HepG2 (cell line): ENCODE measurements around the gene NT5C2. TPM values are rescaled to one million over a fixed set of nuclear protein-coding genes. Genes with fewer than 3 reads are reported as not detected.
"Not testable (repeated sequence)": the region's sequence is repeated elsewhere in the genome, so short reads cannot be mapped to it uniquely, and the experiment has no call there.

ENCODE experiments used
- ATAC-seq: fragments of 200-7000 bp; cut with Tn5 transposase; 3 replicates; pipeline ENCODE4 v1.9.1; 2020; ENCODE audit warnings: mild to moderate bottlenecking, moderate library complexity
- BruUV-seq: library from RNA; stranded (reverse); fragments of 400-500 nt; replicated peaks from 2 replicates; lab custom pipeline; 2021; lab: Mats Ljungman, UMichigan
- CTCF ChIA-PET: fragments of 300-600 bp; formaldehyde crosslinking; extraction: SDS; loops from one replicate; lab custom pipeline; 2021; ENCODE audit warnings: low total read pairs, inconsistent platforms, low intra/inter-chr PET ratio; lab: Yijun Ruan, JAX
- POLR2A ChIA-PET: fragments of 350-600 bp; sonication (Branson Sonifier 250); formaldehyde crosslinking; loops from one replicate; lab custom pipeline; 2020; ENCODE audit warnings: antibody characterized with exemption, inconsistent platforms; lab: Yijun Ruan, JAX
- DNase-seq: peaks from one replicate; pipeline ENCODE4 v3.0.0-alpha.2; 2015; ENCODE audit warnings: low spot score
- FAIRE-seq: peaks from 3 replicates; lab custom pipeline; 2011; peaks lifted over from hg19 to GRCh38; lab: Jason Lieb, UNC
- H2AFZ ChIP-seq: one replicate; pipeline ENCODE4 v1.6.1; 2011; ENCODE audit warnings: low read length, inconsistent platforms
- H3K27ac ChIP-seq: fragments of 300-600 bp; 3 replicates; pipeline ENCODE4 v1.8.0; 2011; ENCODE audit warnings: mixed run types, mild to moderate bottlenecking, mixed read lengths, low read length, inconsistent platforms; ENCODE audit not compliant: insufficient read depth; ENCODE audit errors: extremely low read length
- H3K27me3 ChIP-seq, 2 experiments: fragments of 200-600 bp in 1 of 2; 2 replicates in 1 of 2; 3 replicates in 1 of 2; pipeline versions ENCODE4 v1.6.0 to v1.8.0; 2011; ENCODE audit warnings: low read length in 2 of 2, mild to moderate bottlenecking in 2 of 2, moderate library complexity in 2 of 2, inconsistent platforms in 1 of 2; ENCODE audit not compliant: insufficient read depth in 2 of 2, control insufficient read depth in 1 of 2
- H3K36me3 ChIP-seq, 2 experiments: fragments of 200-600 bp in 1 of 2; replicated peaks in 1 of 2; 2 replicates in 1 of 2; 3 replicates in 1 of 2; pipeline versions ENCODE4 v1.5.1 to v1.8.0; 2011; ENCODE audit warnings: low read length in 2 of 2, inconsistent platforms in 1 of 2; ENCODE audit not compliant: insufficient read depth in 2 of 2, control insufficient read depth in 1 of 2
- H3K4me1 ChIP-seq: 2 replicates; pipeline ENCODE4 v1.5.1; 2012; ENCODE audit warnings: low read length, inconsistent platforms; ENCODE audit not compliant: insufficient read depth
- H3K4me2 ChIP-seq: 2 replicates; pipeline ENCODE4 v1.6.0; 2011; ENCODE audit warnings: low read depth, low read length, inconsistent platforms
- H3K4me3 ChIP-seq, 3 experiments: fragments of 200-600 bp in 1 of 3; sonication (generic), shearing (Covaris generic) in 1 of 3; replicated peaks in 1 of 3; 2 replicates each; pipeline ENCODE4 v1.5.1; 2011 to 2016; ENCODE audit warnings: low read length in 3 of 3, inconsistent platforms in 2 of 3, low read depth in 2 of 3, mild to moderate bottlenecking in 2 of 3, control low read depth in 1 of 3, mixed read lengths in 1 of 3; ENCODE audit not compliant: insufficient read depth in 1 of 3
- H3K79me2 ChIP-seq: one replicate; pipeline ENCODE4 v1.6.1; 2011; ENCODE audit warnings: low read length, inconsistent platforms; ENCODE audit not compliant: insufficient read depth
- H3K9ac ChIP-seq: 2 replicates; pipeline ENCODE4 v1.6.0; 2011; ENCODE audit warnings: mild to moderate bottlenecking, low read depth, low read length, inconsistent platforms; ENCODE audit not compliant: insufficient read depth
- H3K9me3 ChIP-seq: 2 replicates; pipeline ENCODE4 v1.5.1; 2012; ENCODE audit warnings: mild to moderate bottlenecking, low read length
- H4K20me1 ChIP-seq: 2 replicates; pipeline ENCODE4 v1.6.0; 2011; ENCODE audit warnings: inconsistent platforms, mild to moderate bottlenecking, low read length, moderate library complexity; ENCODE audit not compliant: insufficient read depth
- RBFOX2 ChIP-seq: fragments of 200-400 bp; formaldehyde crosslinking; IDR thresholded peaks from 2 replicates; pipeline ENCODE4 v1.6.1; 2017; ENCODE audit warnings: low read depth, mild to moderate bottlenecking, low read length
- ZBTB7B ChIP-seq: sonication (generic); formaldehyde crosslinking; IDR thresholded peaks from 2 replicates; pipeline ENCODE4 v1.4.0; 2020; ENCODE audit warnings: missing genetic modification reagents
- ZNF282 ChIP-seq: fragments of 450-650 bp; IDR thresholded peaks from 2 replicates; pipeline ENCODE4 v1.6.1; 2018; ENCODE audit not compliant: partially characterized antibody
- ZNF30 ChIP-seq: sonication (generic); formaldehyde crosslinking; IDR thresholded peaks from 2 replicates; pipeline ENCODE4 v1.5.0; 2020; ENCODE audit warnings: mild to moderate bottlenecking, missing genetic modification reagents
- ZNF547 ChIP-seq: sonication (generic); formaldehyde crosslinking; IDR thresholded peaks from 2 replicates; pipeline ENCODE4 v1.5.1; 2020; ENCODE audit warnings: mild to moderate bottlenecking, missing genetic modification reagents
- ZNF550 ChIP-seq: sonication (generic); formaldehyde crosslinking; IDR thresholded peaks from 2 replicates; pipeline ENCODE4 v1.4.0; 2020; ENCODE audit warnings: mild to moderate bottlenecking, missing genetic modification reagents, borderline replicate concordance
- ZNF687 ChIP-seq: sonication (generic); formaldehyde crosslinking; IDR thresholded peaks from 2 replicates; pipeline ENCODE4 v1.5.1; 2020; ENCODE audit warnings: mild to moderate bottlenecking, missing genetic modification reagents, moderate library complexity
- ZSCAN25 ChIP-seq: sonication (generic); formaldehyde crosslinking; IDR thresholded peaks from 2 replicates; pipeline ENCODE4 v1.8.0; 2022; ENCODE audit warnings: mild to moderate bottlenecking, missing genetic modification reagents
- WGBS: methylation state at CpG from one replicate; pipeline ENCODE4 v1.1.6; 2017; ENCODE audit warnings: low lambda C conversion rate; 5-methylcytosine and 5-hydroxymethylcytosine counted together
- in situ Hi-C: cut with HindIII; loops from 2 replicates; pipeline ENCODE4 v1.10.0; 2017; ENCODE audit warnings: low pct_unique_long_range_greater_than_20kb; ENCODE audit not compliant: extremely low pct_ligation_motif_present
- intact Hi-C: fragments of 100-400 bp; cut with micrococcal nuclease; formaldehyde crosslinking; loops from one replicate; pipeline ENCODE4 v1.10.0; 2022; ENCODE audit not compliant: unreplicated experiment
- polyA plus RNA-seq, 8 experiments: library from polyadenylated mRNA; depleted of rRNA in 3 of 8; stranded (reverse) in 7 of 8; unstranded in 1 of 8; fragments of >200 nt; fragmentation: Illumina TruSeq in 4 of 8; extraction: Trizol in 4 of 8; gene quantifications; 2 replicates each; pipeline versions ENCODE4 v1.2.1 to v1.2.3, GENCODE V29; 2011 to 2016; ENCODE audit warnings: low read depth in 4 of 8, missing spikeins in 1 of 8, mixed read lengths in 1 of 8; ENCODE audit not compliant: insufficient read depth in 1 of 8
- total RNA-seq, 5 experiments: library from RNA; depleted of rRNA; stranded (reverse); fragments of >200 nt; fragmentation: Illumina TruSeq; extraction: Trizol; gene quantifications; 2 replicates each; pipeline ENCODE4 v1.2.3, GENCODE V29; 2016; ENCODE audit warnings: low read depth in 1 of 5
- TF ChIP-seq, protein P1 (sequence below): conservative IDR thresholded peaks from 2 replicates; pipeline ENCODE4 v1.6.1; 2018; ENCODE audit warnings: missing genetic modification reagents
- TF ChIP-seq, protein P2 (sequence below): sonication (generic); formaldehyde crosslinking; IDR thresholded peaks from 2 replicates; pipeline ENCODE4 v1.9.0; 2021; ENCODE audit warnings: missing genetic modification reagents, mild to moderate bottlenecking, borderline replicate concordance

NT5C2 gene
- total and polyA plus RNA-seq, 2 of the 13 experiments (the other 11 are each of a cell fraction or from before 2014, with no cell fraction given): 40.6 to 55.2 TPM

DNA sequence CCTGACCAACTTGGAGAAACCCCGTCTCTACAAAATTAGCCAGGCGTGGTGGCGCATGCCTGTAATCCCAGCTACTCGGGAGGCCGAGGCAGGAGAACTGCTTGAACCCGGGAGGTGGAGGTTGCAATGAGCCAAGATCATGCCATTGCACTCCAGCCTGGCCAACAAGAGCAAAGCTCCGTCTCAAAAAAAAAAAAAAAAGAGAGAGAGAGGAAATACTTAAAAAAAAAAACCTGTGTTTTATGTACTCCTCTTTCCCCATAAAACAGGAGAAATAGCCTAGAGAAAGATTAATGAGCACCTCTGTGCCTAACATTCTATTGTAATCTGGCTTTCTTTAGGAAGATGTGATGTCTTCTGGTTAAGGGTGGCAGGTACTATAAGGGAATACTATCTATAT, 1.9 kb downstream of the NT5C2 start:
- WGBS: 78% methylated on average over 7 of the region's 7 CpGs
- H3K27me3 ChIP-seq, FAIRE-seq, DNase-seq, in situ Hi-C loops, H3K27ac ChIP-seq, intact Hi-C loops, H2AFZ ChIP-seq, BruUV-seq, ATAC-seq, H3K36me3 ChIP-seq, H4K20me1 ChIP-seq, CTCF ChIA-PET, H3K9me3 ChIP-seq: not testable (repeated sequence)
- POLR2A ChIA-PET: interaction anchor here (1.8 to 4.5 kb wide), 5 partner anchors 13 to 50 kb away, joined by 8 to 65 read pairs (median 14); no protein-coding TSS in a partner anchor
- Histone ChIP-seq H3K4me2 (peak overlapping the region; percentile 74), H3K9ac (0 out of 2 replicates have a peak overlapping the region, but pooled peaks have one; percentile 98), H3K4me3 (peak overlapping the region; percentile 82 to 98 (median 85)), H3K79me2 (peaks cover 63% of the 10 kb centered on the region), H3K4me1 (peaks cover 68% of the 10 kb centered on the region)
- peak; percentile 14; the same call in 1 of the 2 replicates for TF ChIP-seq ZNF687

GRCh38 chr10:103188853-103189252, 4.2 kb downstream of the NT5C2 start:
- H3K27me3 ChIP-seq: no peaks in the 10 kb centered on the region; a peak in 1 of 5 replicates
- DNase-seq: no peak
- POLR2A ChIA-PET: interaction anchor here (0.8 to 1.5 kb wide), 2 partner anchors 27 to 65 kb away, joined by 4 read pairs; no protein-coding TSS in a partner anchor
- H4K20me1 ChIP-seq: peaks cover 18% of the 10 kb centered on the region
- H3K27ac ChIP-seq: no peak overlapping the region
- peaks cover 86% of the 10 kb centered on the region for H3K79me2 ChIP-seq
- in situ Hi-C loops: no loop called here
- H3K9ac ChIP-seq: no peak overlapping the region
- H3K9me3 ChIP-seq: no peaks in the 10 kb centered on the region
- intact Hi-C loops: no loop called here
- peaks cover 0 to 5% of the 10 kb centered on the region in 2 experiments; a peak in 1 of 5 replicates for H3K36me3 ChIP-seq
- ATAC-seq: no peak
- TF ChIP-seq, protein P1, sequence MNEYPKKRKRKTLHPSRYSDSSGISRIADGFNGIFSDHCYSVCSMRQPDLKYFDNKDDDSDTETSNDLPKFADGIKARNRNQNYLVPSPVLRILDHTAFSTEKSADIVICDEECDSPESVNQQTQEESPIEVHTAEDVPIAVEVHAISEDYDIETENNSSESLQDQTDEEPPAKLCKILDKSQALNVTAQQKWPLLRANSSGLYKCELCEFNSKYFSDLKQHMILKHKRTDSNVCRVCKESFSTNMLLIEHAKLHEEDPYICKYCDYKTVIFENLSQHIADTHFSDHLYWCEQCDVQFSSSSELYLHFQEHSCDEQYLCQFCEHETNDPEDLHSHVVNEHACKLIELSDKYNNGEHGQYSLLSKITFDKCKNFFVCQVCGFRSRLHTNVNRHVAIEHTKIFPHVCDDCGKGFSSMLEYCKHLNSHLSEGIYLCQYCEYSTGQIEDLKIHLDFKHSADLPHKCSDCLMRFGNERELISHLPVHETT (CRISPR knock-in tag): no peak
- TF ChIP-seq ZBTB7B (CRISPR knock-in tag) (no peak), ZNF547 (CRISPR knock-in tag) (no peak), ZSCAN25 (CRISPR knock-in tag) (no peak), RBFOX2 (no peak), ZNF30 (CRISPR knock-in tag) (no peak), ZNF282 (no peak), ZNF550 (CRISPR knock-in tag) (no peak)
- TF ChIP-seq, protein P2, sequence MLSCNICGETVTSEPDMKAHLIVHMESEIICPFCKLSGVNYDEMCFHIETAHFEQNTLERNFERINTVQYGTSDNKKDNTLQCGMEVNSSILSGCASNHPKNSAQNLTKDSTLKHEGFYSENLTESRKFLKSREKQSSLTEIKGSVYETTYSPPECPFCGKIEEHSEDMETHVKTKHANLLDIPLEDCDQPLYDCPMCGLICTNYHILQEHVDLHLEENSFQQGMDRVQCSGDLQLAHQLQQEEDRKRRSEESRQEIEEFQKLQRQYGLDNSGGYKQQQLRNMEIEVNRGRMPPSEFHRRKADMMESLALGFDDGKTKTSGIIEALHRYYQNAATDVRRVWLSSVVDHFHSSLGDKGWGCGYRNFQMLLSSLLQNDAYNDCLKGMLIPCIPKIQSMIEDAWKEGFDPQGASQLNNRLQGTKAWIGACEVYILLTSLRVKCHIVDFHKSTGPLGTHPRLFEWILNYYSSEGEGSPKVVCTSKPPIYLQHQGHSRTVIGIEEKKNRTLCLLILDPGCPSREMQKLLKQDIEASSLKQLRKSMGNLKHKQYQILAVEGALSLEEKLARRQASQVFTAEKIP (CRISPR knock-in tag): no peak
- TF ChIP-seq, all 625 proteins: peak for 0
- Histone ChIP-seq H3K4me2 (no peak overlapping the region), H2AFZ (no peak overlapping the region), H3K4me1 (peaks cover 79% of the 10 kb centered on the region), H3K4me3 (no peak overlapping the region)
- BruUV-seq: no TSS peak
- no peak for FAIRE-seq
- CTCF ChIA-PET: no interaction called here
- 79% methylated on average over 6 of the region's 6 CpGs for WGBS
